ENCODE measurements around the gene PTX4. TPM values are rescaled to one million over a fixed set of nuclear protein-coding genes. Genes with fewer than 3 reads are reported as not detected.

The PTX4 gene
- total RNA-seq, 4 donors from 2014 or later, result not detected

DNA sequence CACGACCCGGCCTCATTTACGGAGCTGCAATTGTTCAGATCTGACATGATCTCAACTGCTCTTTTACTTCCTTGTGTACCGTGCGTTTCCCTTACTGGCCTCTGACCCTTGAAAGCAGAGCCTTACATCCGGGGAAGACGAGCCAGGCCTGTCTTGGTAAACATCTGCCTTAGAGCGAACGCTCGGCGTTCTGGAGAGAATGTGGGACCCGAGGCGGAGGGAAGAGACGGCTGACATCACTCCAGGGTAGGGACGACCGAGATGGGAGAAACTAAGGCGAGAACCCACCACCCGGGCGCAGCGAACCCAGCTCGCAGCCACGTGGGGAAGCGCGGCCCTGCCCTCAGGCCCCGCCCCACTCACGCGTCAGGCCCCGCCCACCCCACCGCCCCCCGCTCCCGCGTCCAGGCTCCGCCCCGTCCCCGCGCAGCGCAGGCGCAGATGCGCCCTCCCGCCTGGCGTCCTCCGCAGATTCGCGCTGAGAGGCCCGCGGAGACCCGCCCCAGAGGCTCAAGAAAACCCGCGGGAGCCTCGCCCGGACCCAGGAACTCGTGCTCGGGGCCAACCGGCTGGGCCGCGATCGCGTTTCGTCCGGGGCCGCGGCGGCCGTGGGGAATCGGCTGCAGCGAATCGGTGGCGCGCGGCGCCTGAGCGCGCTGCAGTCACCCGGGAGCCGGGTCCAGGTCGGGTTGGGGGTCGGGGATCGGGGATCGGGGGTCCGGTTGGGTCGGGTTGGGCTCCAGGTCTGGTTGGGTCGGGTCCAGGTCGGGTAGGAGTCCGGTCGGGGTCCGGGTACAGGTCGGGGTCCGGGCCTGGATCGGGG is 4.4 kb upstream of the PTX4 start, which contains the start of gene TELO2:
TELO2 (plus strand) TSS at position 438 of the 823 bp plus-strand sequence. CDS start 922 bp downstream, outside the sequence.
- TF ChIP-seq, protein P1, sequence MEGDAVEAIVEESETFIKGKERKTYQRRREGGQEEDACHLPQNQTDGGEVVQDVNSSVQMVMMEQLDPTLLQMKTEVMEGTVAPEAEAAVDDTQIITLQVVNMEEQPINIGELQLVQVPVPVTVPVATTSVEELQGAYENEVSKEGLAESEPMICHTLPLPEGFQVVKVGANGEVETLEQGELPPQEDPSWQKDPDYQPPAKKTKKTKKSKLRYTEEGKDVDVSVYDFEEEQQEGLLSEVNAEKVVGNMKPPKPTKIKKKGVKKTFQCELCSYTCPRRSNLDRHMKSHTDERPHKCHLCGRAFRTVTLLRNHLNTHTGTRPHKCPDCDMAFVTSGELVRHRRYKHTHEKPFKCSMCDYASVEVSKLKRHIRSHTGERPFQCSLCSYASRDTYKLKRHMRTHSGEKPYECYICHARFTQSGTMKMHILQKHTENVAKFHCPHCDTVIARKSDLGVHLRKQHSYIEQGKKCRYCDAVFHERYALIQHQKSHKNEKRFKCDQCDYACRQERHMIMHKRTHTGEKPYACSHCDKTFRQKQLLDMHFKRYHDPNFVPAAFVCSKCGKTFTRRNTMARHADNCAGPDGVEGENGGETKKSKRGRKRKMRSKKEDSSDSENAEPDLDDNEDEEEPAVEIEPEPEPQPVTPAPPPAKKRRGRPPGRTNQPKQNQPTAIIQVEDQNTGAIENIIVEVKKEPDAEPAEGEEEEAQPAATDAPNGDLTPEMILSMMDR (IDR thresholded peaks at IDR 0.05), result peak in 1 of 6 experiments; percentile 7
- TF ChIP-seq POLR2A (IDR thresholded peaks at IDR 0.05), result peak in 1 of 4 donors; percentile 36
- Histone ChIP-seq H3K4me3 (peak within 1 kb of the TSS; percentile 86 to 94 (median 91)), H3K36me3 (peaks cover 5 to 35% (median 10%) of the 10 kb centered on the region in 3 donors), H3K9me3 (no peaks in the 10 kb centered on the region), H3K4me1 (peaks cover 16 to 32% (median 17%) of the 10 kb centered on the region in 3 donors), H3K27ac (peak within 1 kb of the TSS; percentile 82 to 95 (median 93)), H3K27me3 (no peaks in the 10 kb centered on the region)
- WGBS, 2 donors, result 6 to 12% methylated on average over 6 to 8 of the region's 89 CpGs
- no peak for DNase-seq
- intact Hi-C loops (cut with DNase I), result no loop called here

DNA sequence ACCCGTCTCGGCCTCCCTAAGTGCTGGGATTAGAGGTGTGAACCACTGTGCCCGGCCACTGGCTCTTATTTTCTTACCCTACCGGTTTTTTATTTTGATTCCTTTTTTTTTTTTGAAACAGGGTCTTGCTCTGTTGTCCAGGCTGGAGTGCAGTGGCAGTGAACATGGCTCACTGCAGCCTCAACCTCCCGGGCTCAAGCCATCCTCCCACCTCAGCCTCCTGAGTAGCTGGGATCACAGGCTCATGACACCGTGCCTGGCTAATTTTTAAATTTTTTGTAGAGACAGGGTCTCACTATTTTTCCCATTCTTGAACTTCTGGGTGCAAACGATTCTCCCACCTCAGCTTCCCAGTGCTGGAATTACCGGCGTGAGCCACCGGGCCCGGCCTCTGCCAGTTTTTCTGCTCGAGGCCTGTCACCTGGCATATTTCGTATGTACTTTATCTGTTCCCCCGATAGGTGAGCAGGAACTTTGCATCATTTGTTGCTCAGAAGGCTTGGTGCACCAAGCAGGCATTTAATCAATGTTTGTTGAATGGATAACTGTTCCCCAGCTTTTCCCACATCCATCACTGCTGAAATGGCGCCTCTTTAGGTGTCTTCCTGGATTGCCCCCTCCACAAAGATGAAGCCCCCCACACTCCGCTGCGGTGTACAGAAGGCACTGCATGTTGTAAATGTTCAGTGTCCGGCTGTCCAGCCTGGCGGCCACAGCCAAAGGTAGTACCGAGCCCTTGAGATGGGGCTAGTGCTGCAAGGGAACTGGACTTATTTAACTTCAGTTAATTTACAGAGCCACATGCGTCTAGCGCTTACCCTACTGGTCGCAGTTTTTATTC is 3.6 kb upstream of the PTX4 start:
- peaks cover 16 to 32% (median 17%) of the 10 kb centered on the region in 3 donors for H3K4me1 ChIP-seq
- no peaks in the 10 kb centered on the region for H3K27me3 ChIP-seq
- H3K9me3 ChIP-seq, result no peaks in the 10 kb centered on the region
- H3K4me3 ChIP-seq, result peak overlapping the region; percentile 86 to 94 (median 91)
- TF ChIP-seq POLR2A (IDR thresholded peaks at IDR 0.05), result no peak
- TF ChIP-seq, protein P1 (IDR thresholded peaks at IDR 0.05), result no peak
- intact Hi-C loops (cut with DNase I), result no loop called here
- 81 to 90% methylated on average over 19 to 23 of the region's 23 CpGs for WGBS, 2 donors
- H3K36me3 ChIP-seq, result peaks cover 5 to 26% (median 8%) of the 10 kb centered on the region in 3 donors
- H3K27ac ChIP-seq, result peak overlapping the region; percentile 82 to 95 (median 93)
- DNase-seq, result no peak

DNA sequence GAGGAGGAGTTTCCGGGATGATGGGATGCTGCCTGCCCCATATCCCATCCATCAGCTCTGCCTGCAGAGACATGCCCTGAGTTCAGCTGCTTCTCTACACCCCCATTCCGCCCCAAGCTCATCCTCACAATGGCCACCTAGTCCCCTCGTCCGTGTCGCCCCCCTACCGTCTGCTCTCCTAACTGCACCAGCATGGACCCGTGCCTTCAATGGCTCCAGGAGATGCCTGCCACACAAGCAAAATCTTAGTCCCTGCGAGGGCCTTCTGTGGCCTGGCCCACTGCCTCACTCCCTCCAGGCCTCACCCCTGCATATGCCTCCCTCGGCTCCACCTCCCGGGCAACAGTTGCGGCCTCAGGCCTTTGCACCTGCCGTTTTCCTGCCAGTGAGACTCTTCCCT is 2.6 kb upstream of the PTX4 start:
- H3K4me1 ChIP-seq, result peaks cover 16 to 32% (median 17%) of the 10 kb centered on the region in 3 donors
- intact Hi-C loops (cut with DNase I), result no loop called here
- H3K36me3 ChIP-seq, result peaks cover 2 to 17% (median 5%) of the 10 kb centered on the region in 3 donors
- H3K4me3 ChIP-seq, result no peak overlapping the region
- WGBS, 2 donors, result 73 to 77% methylated on average over 11 to 12 of the region's 12 CpGs
- no peak for TF ChIP-seq POLR2A (IDR thresholded peaks at IDR 0.05)
- TF ChIP-seq, protein P1 (IDR thresholded peaks at IDR 0.05), result no peak
- H3K9me3 ChIP-seq, result no peaks in the 10 kb centered on the region
- H3K27me3 ChIP-seq, result no peaks in the 10 kb centered on the region
- no peak overlapping the region for H3K27ac ChIP-seq
- no peak for DNase-seq

DNA sequence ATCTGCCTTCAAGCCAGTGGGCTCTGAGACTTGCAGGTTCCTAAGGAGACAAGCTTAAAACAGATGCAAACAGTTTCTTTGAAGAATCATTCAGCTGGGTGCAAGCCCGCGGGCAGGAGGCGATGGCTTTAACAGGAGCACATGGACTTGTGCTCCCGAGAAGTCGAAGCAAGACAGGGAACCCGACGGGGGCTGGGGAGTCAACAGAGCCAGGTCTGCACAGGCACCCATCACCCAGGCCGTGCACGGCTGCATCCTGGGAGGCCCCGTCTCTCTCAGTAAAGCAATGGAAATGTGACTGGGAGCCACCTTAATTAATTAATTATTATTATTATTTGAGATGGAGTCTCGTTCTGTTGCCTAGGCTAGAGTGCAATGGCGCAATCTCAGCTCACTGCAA is 333 bp upstream of the PTX4 start:
- TF ChIP-seq, protein P1 (IDR thresholded peaks at IDR 0.05), result no peak
- no peak for TF ChIP-seq POLR2A (IDR thresholded peaks at IDR 0.05)
- no peak overlapping the region for H3K27ac ChIP-seq
- no peaks in the 10 kb centered on the region for H3K9me3 ChIP-seq
- H3K4me3 ChIP-seq, result no peak overlapping the region
- H3K27me3 ChIP-seq, result no peaks in the 10 kb centered on the region
- 86 to 90% methylated on average over 9 to 12 of the region's 12 CpGs for WGBS, 2 donors
- DNase-seq, result no peak
- H3K36me3 ChIP-seq, result no peaks in the 10 kb centered on the region
- H3K4me1 ChIP-seq, result peaks cover 10 to 16% (median 11%) of the 10 kb centered on the region in 3 donors
- intact Hi-C loops (cut with DNase I), result no loop called here

Data from esophagus squamous epithelium (tissue), 5 donors.